ENCODE data around the gene SPOCD1. TPM values are rescaled to one million over a fixed set of nuclear protein-coding genes. Genes with fewer than 3 reads are reported as not detected.

The SPOCD1 gene
- total and polyA plus RNA-seq, 4 donors, result under 0.01 to 0.19 (median 0.12) TPM; not detected in 1

- H3K4me3 ChIP-seq (ENCODE audit: low read depth in 1 of 3, low read length in 3 of 3), result no peak overlapping the region
- H3K36me3 ChIP-seq (ENCODE audit: control insufficient read depth in 4 of 4, insufficient read depth in 3 of 4, low read depth in 1 of 4, low read length in 3 of 4), result no peaks in the 10 kb centered on the region
- TF ChIP-seq NR2F2 (IDR thresholded peaks at IDR 0.05), result no peak
- no peak for TF ChIP-seq FOXA2 (IDR thresholded peaks at IDR 0.05)
- TF ChIP-seq RXRA (IDR thresholded peaks at IDR 0.05), result no peak
- TF ChIP-seq FOXA1 (IDR thresholded peaks at IDR 0.05), result no peak
- H3K9ac ChIP-seq (ENCODE audit: low read depth in 1 of 2, low read length in 2 of 2), result no peak overlapping the region
- WGBS, result 75% methylated on average over 12 of the region's 12 CpGs
- H3K9me3 ChIP-seq (ENCODE audit: control insufficient read depth in 4 of 4, low read length in 3 of 4), result no peaks in the 10 kb centered on the region
- H3K27ac ChIP-seq (ENCODE audit: low read depth in 1 of 2, low read length in 2 of 2), result no peak overlapping the region
- H3K4me1 ChIP-seq (ENCODE audit: control insufficient read depth in 4 of 4, insufficient read depth in 4 of 4, low read length in 3 of 4), result no peaks in the 10 kb centered on the region
- DNase-seq (ENCODE audit: low spot score), result no peak
- no peaks in the 10 kb centered on the region for H3K27me3 ChIP-seq (ENCODE audit: control insufficient read depth in 4 of 4, insufficient read depth in 4 of 4, low read length in 3 of 4)
Measured at GRCh38 chr1:31782421-31783410, 33.1 kb downstream of the SPOCD1 start.

- no peaks in the 10 kb centered on the region for H3K36me3 ChIP-seq (ENCODE audit: control insufficient read depth in 4 of 4, insufficient read depth in 3 of 4, low read depth in 1 of 4, low read length in 3 of 4)
- H3K4me3 ChIP-seq (ENCODE audit: low read depth in 1 of 3, low read length in 3 of 3), result no peak overlapping the region
- WGBS, result 74% methylated on average over 18 of the region's 18 CpGs
- H3K9me3 ChIP-seq (ENCODE audit: control insufficient read depth in 4 of 4, low read length in 3 of 4), result no peaks in the 10 kb centered on the region
- no peak overlapping the region for H3K27ac ChIP-seq (ENCODE audit: low read depth in 1 of 2, low read length in 2 of 2)
- TF ChIP-seq FOXA2 (IDR thresholded peaks at IDR 0.05) (no peak), FOXA1 (IDR thresholded peaks at IDR 0.05) (no peak)
- no peak for DNase-seq (ENCODE audit: low spot score)
- H3K9ac ChIP-seq (ENCODE audit: low read depth in 1 of 2, low read length in 2 of 2), result no peak overlapping the region
- H3K4me1 ChIP-seq (ENCODE audit: control insufficient read depth in 4 of 4, insufficient read depth in 4 of 4, low read length in 3 of 4), result no peaks in the 10 kb centered on the region
- no peaks in the 10 kb centered on the region for H3K27me3 ChIP-seq (ENCODE audit: control insufficient read depth in 4 of 4, insufficient read depth in 4 of 4, low read length in 3 of 4)
Measured at GRCh38 chr1:31781756-31782371, 34.0 kb downstream of the SPOCD1 start.

GRCh38 chr1:31781138-31781755 lies 34.6 kb downstream of the SPOCD1 start:
- TF ChIP-seq HNF4A (conservative IDR thresholded peaks at IDR 0.05) (no peak), RXRA (IDR thresholded peaks at IDR 0.05) (no peak), CTCF (IDR thresholded peaks at IDR 0.05; ENCODE audit: low read depth, low read length, missing input control) (no peak), NR2F2 (IDR thresholded peaks at IDR 0.05) (no peak), TAF1 (conservative IDR thresholded peaks at IDR 0.05) (no peak), FOXA2 (IDR thresholded peaks at IDR 0.05) (no peak), YY1 (IDR thresholded peaks at IDR 0.05) (no peak), ATF3 (IDR thresholded peaks at IDR 0.05) (no peak), SP1 (IDR thresholded peaks at IDR 0.05) (no peak), HNF4G (IDR thresholded peaks at IDR 0.05) (no peak)
- no peak overlapping the region for H3K9ac ChIP-seq (ENCODE audit: low read depth in 1 of 2, low read length in 2 of 2)
- WGBS, result 82% methylated on average over 7 of the region's 7 CpGs
- H3K9me3 ChIP-seq (ENCODE audit: control insufficient read depth in 4 of 4, low read length in 3 of 4), result no peaks in the 10 kb centered on the region
- no peak for DNase-seq (ENCODE audit: low spot score)
- H3K4me1 ChIP-seq (ENCODE audit: control insufficient read depth in 4 of 4, insufficient read depth in 4 of 4, low read length in 3 of 4), result no peaks in the 10 kb centered on the region
- H3K27me3 ChIP-seq (ENCODE audit: control insufficient read depth in 4 of 4, insufficient read depth in 4 of 4, low read length in 3 of 4), result no peaks in the 10 kb centered on the region
- H3K27ac ChIP-seq (ENCODE audit: low read depth in 1 of 2, low read length in 2 of 2), result no peak overlapping the region
- no peaks in the 10 kb centered on the region for H3K36me3 ChIP-seq (ENCODE audit: control insufficient read depth in 4 of 4, insufficient read depth in 3 of 4, low read depth in 1 of 4, low read length in 3 of 4)
- H3K4me3 ChIP-seq (ENCODE audit: low read depth in 1 of 3, low read length in 3 of 3), result no peak overlapping the region

Measured in liver (tissue), 9 donors.